Endothelial cell of umbilical vein (primary cell): ENCODE data around the gene ZNF629. TPM values are rescaled to one million over a fixed set of nuclear protein-coding genes. Genes with fewer than 3 reads are reported as not detected.

Experiments used
- BruUV-seq: library from RNA; stranded (reverse); fragments of 400-500 nt; replicated peaks from 2 replicates; lab custom pipeline; 2021; lab: Mats Ljungman, UMichigan
- CTCF ChIA-PET: fragments of 300-600, 350-600 bp; sonication (Branson Sonifier 250); formaldehyde crosslinking; loops from one replicate; lab custom pipeline; 2021; ENCODE audit warnings: antibody characterized with exemption, inconsistent platforms; lab: Charles Lee
- POLR2A ChIA-PET: fragments of 300-600, 350-600 bp; sonication (Branson Sonifier 250); formaldehyde crosslinking; loops from one replicate; lab custom pipeline; 2021; ENCODE audit warnings: antibody characterized with exemption, inconsistent platforms; lab: Charles Lee
- DNase-seq: peaks from one replicate; pipeline ENCODE4 v3.0.0-alpha.2; 2011; ENCODE audit warnings: low read depth, low spot score
- FAIRE-seq: peaks from 2 replicates; lab custom pipeline; 2011; peaks lifted over from hg19 to GRCh38; lab: Jason Lieb, UNC
- H2AFZ ChIP-seq: 2 replicates; pipeline ENCODE4 v1.6.0; 2012; ENCODE audit warnings: low read depth, low read length, control low read depth, inconsistent platforms
- H3K27ac ChIP-seq: 2 replicates; pipeline ENCODE4 v1.5.1; 2011; ENCODE audit warnings: low read depth, mild to moderate bottlenecking, control low read depth, low read length, moderate library complexity; ENCODE audit not compliant: insufficient read depth
- H3K27me3 ChIP-seq, 2 experiments: 2 replicates each; pipeline versions ENCODE4 v1.6.0 to v1.6.1; 2011; ENCODE audit warnings: low read length in 2 of 2, mixed read lengths in 1 of 2; ENCODE audit not compliant: control insufficient read depth in 2 of 2, insufficient read depth in 2 of 2
- H3K36me3 ChIP-seq, 2 experiments: 2 replicates in 1 of 2; 3 replicates in 1 of 2; pipeline ENCODE4 v1.5.1; 2011; ENCODE audit warnings: low read length in 2 of 2, mild to moderate bottlenecking in 1 of 2, moderate library complexity in 1 of 2; ENCODE audit not compliant: control insufficient read depth in 2 of 2, insufficient read depth in 2 of 2; ENCODE audit errors: extremely low read depth in 1 of 2
- H3K4me1 ChIP-seq: 3 replicates; pipeline ENCODE4 v1.5.1; 2011; ENCODE audit warnings: mild to moderate bottlenecking, low read length; ENCODE audit not compliant: control insufficient read depth, insufficient read depth; ENCODE audit errors: extremely low read depth
- H3K4me2 ChIP-seq: 2 replicates; pipeline ENCODE4 v1.6.1; 2011; ENCODE audit warnings: low read length, control low read depth, mixed read lengths; ENCODE audit not compliant: insufficient read depth
- H3K4me3 ChIP-seq, 3 experiments: fragments of 200-600 bp in 1 of 3; sonication (generic), shearing (Covaris generic) in 1 of 3; replicated peaks in 1 of 3; 2 replicates each; pipeline ENCODE4 v1.5.1; 2011 to 2016; ENCODE audit warnings: control low read depth in 3 of 3, low read length in 3 of 3, mild to moderate bottlenecking in 2 of 3, inconsistent platforms in 1 of 3, low read depth in 1 of 3, moderate library complexity in 1 of 3; ENCODE audit not compliant: insufficient read depth in 1 of 3
- H3K79me2 ChIP-seq: 2 replicates; pipeline ENCODE4 v1.6.0; 2012; ENCODE audit warnings: low read length, inconsistent platforms; ENCODE audit not compliant: control insufficient read depth, insufficient read depth
- H3K9ac ChIP-seq: replicated peaks from 2 replicates; pipeline ENCODE3; 2011; ENCODE audit warnings: low read length, control low read depth; ENCODE audit not compliant: insufficient read depth; ENCODE audit errors: extremely low read depth
- H3K9me1 ChIP-seq: replicated peaks from 3 replicates; pipeline ENCODE4 v1.6.0; 2011; ENCODE audit warnings: mild to moderate bottlenecking, low read length; ENCODE audit not compliant: control insufficient read depth, insufficient read depth; ENCODE audit errors: extremely low read depth
- H3K9me3 ChIP-seq: replicated peaks from 2 replicates; pipeline ENCODE4 v1.5.1; 2012; ENCODE audit warnings: low read length, inconsistent platforms; ENCODE audit not compliant: control insufficient read depth, insufficient read depth
- H4K20me1 ChIP-seq: replicated peaks from 2 replicates; pipeline ENCODE3; 2011; ENCODE audit warnings: mild to moderate bottlenecking, low read length; ENCODE audit not compliant: control insufficient read depth, insufficient read depth; ENCODE audit errors: extremely low read depth
- CTCF ChIP-seq, 2 donors: IDR thresholded peaks; 1 replicate in 1 of 2; 2 replicates in 1 of 2; pipeline ENCODE4 v1.5.1; 2011; ENCODE audit warnings: low read length in 2 of 2, mild to moderate bottlenecking in 2 of 2, moderate library complexity in 2 of 2, control low read depth in 1 of 2, inconsistent platforms in 1 of 2, low read depth in 1 of 2; ENCODE audit not compliant: insufficient read depth in 1 of 2; ENCODE audit errors: extremely low read depth in 1 of 2
- EZH2 ChIP-seq: IDR thresholded peaks from 2 replicates; pipeline ENCODE4 v1.6.1; 2012; ENCODE audit warnings: borderline replicate concordance, low read depth, mild to moderate bottlenecking, moderate library complexity, low read length, inconsistent platforms; ENCODE audit not compliant: severe bottlenecking
- FOS ChIP-seq: IDR thresholded peaks from 2 replicates; pipeline ENCODE4 v1.6.1; 2011; ENCODE audit warnings: mild to moderate bottlenecking, low read length, moderate library complexity, borderline replicate concordance; ENCODE audit not compliant: insufficient read depth
- JUN ChIP-seq: IDR thresholded peaks from 2 replicates; pipeline ENCODE4 v1.6.1; 2011; ENCODE audit warnings: borderline replicate concordance, low read depth; ENCODE audit not compliant: insufficient read length, insufficient read depth
- MAX ChIP-seq: IDR thresholded peaks from 2 replicates; pipeline ENCODE4 v1.6.1; 2011; ENCODE audit not compliant: insufficient read depth, insufficient read length
- MYC ChIP-seq: IDR thresholded peaks from one replicate; pipeline ENCODE4 v1.6.1; 2011; ENCODE audit warnings: mild to moderate bottlenecking, low read depth, low read length
- POLR2A ChIP-seq: IDR thresholded peaks from 2 replicates; pipeline ENCODE4 v1.6.1; 2012; ENCODE audit warnings: low read depth, mild to moderate bottlenecking, control low read depth, low read length
- dilution Hi-C: fragments of 300-500 bp; cut with MboI; formaldehyde crosslinking; loops from one replicate; pipeline ENCODE4 v1.15.0; 2019; ENCODE audit warnings: low sequenced_read_pairs; ENCODE audit not compliant: extremely low pct_ligation_motif_present
- intact Hi-C: fragments of 100-400 bp; cut with micrococcal nuclease; formaldehyde crosslinking; loops from one replicate; pipeline ENCODE4 v1.10.0; 2022
- polyA plus RNA-seq, 4 experiments: library from polyadenylated mRNA; depleted of rRNA in 3 of 4; stranded (reverse) in 3 of 4; unstranded in 1 of 4; fragments of >200 nt; gene quantifications; 2 replicates each; pipeline versions ENCODE4 v1.2.1 to v1.2.3, GENCODE V29; 2011 to 2012; ENCODE audit warnings: missing spikeins in 1 of 4
- total RNA-seq: library from RNA; stranded (reverse); gene quantifications from 2 replicates; pipeline ENCODE4 v1.2.3, GENCODE V29; 2021

Gene ZNF629
- total and polyA plus RNA-seq, 2 donors (not counting 3 experiments of a cell fraction or from before 2014, with no cell fraction given): 5.2 to 11.2 TPM

GRCh38 chr16:30793508-30794069 is 6.6 kb upstream of the ZNF629 start:
- Histone ChIP-seq H4K20me1 (no peaks in the 10 kb centered on the region), H3K79me2 (no peaks in the 10 kb centered on the region), H3K9me3 (no peaks in the 10 kb centered on the region), H3K36me3 (no peaks in the 10 kb centered on the region), H3K27ac (no peak overlapping the region), H3K4me3 (no peak overlapping the region), H3K4me2 (no peak overlapping the region), H2AFZ (no peak overlapping the region), H3K9me1 (no peaks in the 10 kb centered on the region), H3K27me3 (no peaks in the 10 kb centered on the region), H3K9ac (no peak overlapping the region), H3K4me1 (no peaks in the 10 kb centered on the region)
- FAIRE-seq: no peak
- ChIA-PET CTCF (interaction anchor here (1.3 kb wide), 1 partner anchor 11 kb away, joined by 3 read pairs; no protein-coding TSS in a partner anchor), POLR2A (interaction anchor here (0.6 kb wide), 1 partner anchor 10 kb away, joined by 3 read pairs; no protein-coding TSS in a partner anchor)
- dilution Hi-C loops: no loop called here
- intact Hi-C loops: no loop called here
- no TSS peak for BruUV-seq
- no peak for TF ChIP-seq MAX
- TF ChIP-seq FOS: no peak
- no peak for TF ChIP-seq MYC
- TF ChIP-seq POLR2A: no peak
- TF ChIP-seq EZH2: no peak
- TF ChIP-seq JUN: no peak
- TF ChIP-seq CTCF (IDR thresholded peaks at IDR 0.05; ENCODE audit: extremely low read depth in 1 of 2, insufficient read depth in 1 of 2, low read depth in 1 of 2, low read length in 2 of 2): no peak
- no peak for DNase-seq
